Measurements from ENCODE around the gene CLEC2L. TPM values are rescaled to one million over a fixed set of nuclear protein-coding genes. Genes with fewer than 3 reads are reported as not detected.

The CLEC2L gene
- total and polyA plus RNA-seq, 2 experiments from 2014 or later = not detected

DNA sequence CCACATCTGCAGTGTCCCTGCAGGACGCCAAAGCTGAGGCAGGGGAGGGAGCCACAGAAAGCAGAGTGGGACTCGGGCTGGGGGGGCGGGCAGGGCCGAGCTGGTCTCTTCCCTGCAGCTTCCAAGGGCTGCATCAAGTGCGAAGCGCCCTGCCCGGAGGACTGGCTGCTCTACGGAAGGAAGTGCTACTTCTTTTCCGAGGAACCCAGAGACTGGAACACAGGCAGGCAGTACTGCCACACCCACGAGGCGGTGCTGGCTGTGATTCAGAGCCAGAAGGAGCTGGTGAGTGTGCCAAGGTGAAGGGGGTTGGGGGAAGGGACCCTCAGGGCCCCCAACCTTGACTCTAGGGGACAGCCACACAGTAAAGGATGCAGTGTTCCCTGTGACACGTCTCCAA is 16.7 kb downstream of the CLEC2L start:
- Histone ChIP-seq H3K36me3 (replicated peaks; ENCODE audit: insufficient read depth, low read depth) (no peaks in the 10 kb centered on the region), H2AFZ (no peak overlapping the region), H3K79me2 (no peaks in the 10 kb centered on the region), H3K27me3 (no peaks in the 10 kb centered on the region), H4K20me1 (ENCODE audit: insufficient read depth, poor library complexity, severe bottlenecking) (no peaks in the 10 kb centered on the region), H3K4me3 (no peak overlapping the region), H3K9me3 (ENCODE audit: low read depth) (no peaks in the 10 kb centered on the region), H3K4me1 (ENCODE audit: insufficient read depth) (no peaks in the 10 kb centered on the region), H3K4me2 (no peak overlapping the region), H3K9me2 (replicated peaks; ENCODE audit: insufficient read depth) (no peaks in the 10 kb centered on the region), H3K27ac (no peak overlapping the region)
- WGBS (ENCODE audit: low lambda C conversion rate, missing lambda C conversion rate) = 73% methylated on average over 12 of the region's 12 CpGs
- TF ChIP-seq CTCF (IDR thresholded peaks at IDR 0.05; ENCODE audit: poor library complexity) = no peak
- TF ChIP-seq EZH2 (IDR thresholded peaks at IDR 0.05; ENCODE audit: borderline replicate concordance) = no peak
- no peak for TF ChIP-seq EZH2phosphoT487 (IDR thresholded peaks at IDR 0.05; ENCODE audit: low read depth, severe bottlenecking, unreplicated experiment)
- DNase-seq (ENCODE audit: low spot score) = no peak

GRCh38 chr7:139541600-139542307 is 18.3 kb downstream of the CLEC2L start:
- Histone ChIP-seq H4K20me1 (ENCODE audit: insufficient read depth, poor library complexity, severe bottlenecking) (no peaks in the 10 kb centered on the region), H3K27me3 (no peaks in the 10 kb centered on the region), H3K79me2 (no peaks in the 10 kb centered on the region), H3K36me3 (replicated peaks; ENCODE audit: insufficient read depth, low read depth) (no peaks in the 10 kb centered on the region), H3K4me2 (no peak overlapping the region), H3K27ac (no peak overlapping the region), H3K9me3 (ENCODE audit: low read depth) (no peaks in the 10 kb centered on the region), H3K4me1 (ENCODE audit: insufficient read depth) (no peaks in the 10 kb centered on the region), H2AFZ (no peak overlapping the region), H3K4me3 (no peak overlapping the region), H3K9me2 (replicated peaks; ENCODE audit: insufficient read depth) (no peaks in the 10 kb centered on the region)
- WGBS (ENCODE audit: low lambda C conversion rate, missing lambda C conversion rate) = 84% methylated on average over 21 of the region's 21 CpGs
- no peak for TF ChIP-seq EZH2 (IDR thresholded peaks at IDR 0.05; ENCODE audit: borderline replicate concordance)
- no peak for TF ChIP-seq EZH2phosphoT487 (IDR thresholded peaks at IDR 0.05; ENCODE audit: low read depth, severe bottlenecking, unreplicated experiment)
- TF ChIP-seq CTCF (IDR thresholded peaks at IDR 0.05; ENCODE audit: poor library complexity) = no peak
- DNase-seq (ENCODE audit: low spot score) = no peak

GRCh38 chr7:139542308-139543151 is 19.0 kb downstream of the CLEC2L start:
- no peaks in the 10 kb centered on the region for H3K79me2 ChIP-seq
- H3K27ac ChIP-seq = no peak overlapping the region
- no peak for DNase-seq (ENCODE audit: low spot score)
- no peaks in the 10 kb centered on the region for H3K27me3 ChIP-seq
- H3K9me2 ChIP-seq (replicated peaks; ENCODE audit: insufficient read depth) = no peaks in the 10 kb centered on the region
- no peak overlapping the region for H3K4me3 ChIP-seq
- no peaks in the 10 kb centered on the region for H3K36me3 ChIP-seq (replicated peaks; ENCODE audit: insufficient read depth, low read depth)
- no peaks in the 10 kb centered on the region for H4K20me1 ChIP-seq (ENCODE audit: insufficient read depth, poor library complexity, severe bottlenecking)
- H3K4me1 ChIP-seq (ENCODE audit: insufficient read depth) = no peaks in the 10 kb centered on the region
- 97% methylated on average over 26 of the region's 28 CpGs for whole genome bisulfite sequencing (ENCODE audit: low lambda C conversion rate, missing lambda C conversion rate)
- TF ChIP-seq EZH2phosphoT487 (IDR thresholded peaks at IDR 0.05; ENCODE audit: low read depth, severe bottlenecking, unreplicated experiment) = no peak
- TF ChIP-seq EZH2 (IDR thresholded peaks at IDR 0.05; ENCODE audit: borderline replicate concordance) = no peak
- TF ChIP-seq CTCF (IDR thresholded peaks at IDR 0.05; ENCODE audit: poor library complexity) = no peak
- H2AFZ ChIP-seq = no peak overlapping the region
- H3K4me2 ChIP-seq = no peak overlapping the region
- H3K9me3 ChIP-seq (ENCODE audit: low read depth) = no peaks in the 10 kb centered on the region

All from hepatocyte (in vitro differentiated cells).